ENCODE data around the gene GAPDHS.

GRCh38 chr19:35501684-35502083 lies 31.6 kb upstream of the GAPDHS start:
- TF ChIP-seq, protein P1, sequence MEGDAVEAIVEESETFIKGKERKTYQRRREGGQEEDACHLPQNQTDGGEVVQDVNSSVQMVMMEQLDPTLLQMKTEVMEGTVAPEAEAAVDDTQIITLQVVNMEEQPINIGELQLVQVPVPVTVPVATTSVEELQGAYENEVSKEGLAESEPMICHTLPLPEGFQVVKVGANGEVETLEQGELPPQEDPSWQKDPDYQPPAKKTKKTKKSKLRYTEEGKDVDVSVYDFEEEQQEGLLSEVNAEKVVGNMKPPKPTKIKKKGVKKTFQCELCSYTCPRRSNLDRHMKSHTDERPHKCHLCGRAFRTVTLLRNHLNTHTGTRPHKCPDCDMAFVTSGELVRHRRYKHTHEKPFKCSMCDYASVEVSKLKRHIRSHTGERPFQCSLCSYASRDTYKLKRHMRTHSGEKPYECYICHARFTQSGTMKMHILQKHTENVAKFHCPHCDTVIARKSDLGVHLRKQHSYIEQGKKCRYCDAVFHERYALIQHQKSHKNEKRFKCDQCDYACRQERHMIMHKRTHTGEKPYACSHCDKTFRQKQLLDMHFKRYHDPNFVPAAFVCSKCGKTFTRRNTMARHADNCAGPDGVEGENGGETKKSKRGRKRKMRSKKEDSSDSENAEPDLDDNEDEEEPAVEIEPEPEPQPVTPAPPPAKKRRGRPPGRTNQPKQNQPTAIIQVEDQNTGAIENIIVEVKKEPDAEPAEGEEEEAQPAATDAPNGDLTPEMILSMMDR (IDR thresholded peaks at IDR 0.05 in 4 of 5, conservative IDR thresholded peaks at IDR 0.05 in 1 of 5), result no peak
- no peak for TF ChIP-seq POLR2A (IDR thresholded peaks at IDR 0.05)
